ENCODE data around the gene UNC13D. TPM values are rescaled to one million over a fixed set of nuclear protein-coding genes. Genes with fewer than 3 reads are reported as not detected.

Gene UNC13D
- total and polyA plus RNA-seq, 9 of the 15 experiments (the other 6 are each of a cell fraction or from before 2014, with no cell fraction given) = 0.86 to 244 (median 69.2) TPM

DNA sequence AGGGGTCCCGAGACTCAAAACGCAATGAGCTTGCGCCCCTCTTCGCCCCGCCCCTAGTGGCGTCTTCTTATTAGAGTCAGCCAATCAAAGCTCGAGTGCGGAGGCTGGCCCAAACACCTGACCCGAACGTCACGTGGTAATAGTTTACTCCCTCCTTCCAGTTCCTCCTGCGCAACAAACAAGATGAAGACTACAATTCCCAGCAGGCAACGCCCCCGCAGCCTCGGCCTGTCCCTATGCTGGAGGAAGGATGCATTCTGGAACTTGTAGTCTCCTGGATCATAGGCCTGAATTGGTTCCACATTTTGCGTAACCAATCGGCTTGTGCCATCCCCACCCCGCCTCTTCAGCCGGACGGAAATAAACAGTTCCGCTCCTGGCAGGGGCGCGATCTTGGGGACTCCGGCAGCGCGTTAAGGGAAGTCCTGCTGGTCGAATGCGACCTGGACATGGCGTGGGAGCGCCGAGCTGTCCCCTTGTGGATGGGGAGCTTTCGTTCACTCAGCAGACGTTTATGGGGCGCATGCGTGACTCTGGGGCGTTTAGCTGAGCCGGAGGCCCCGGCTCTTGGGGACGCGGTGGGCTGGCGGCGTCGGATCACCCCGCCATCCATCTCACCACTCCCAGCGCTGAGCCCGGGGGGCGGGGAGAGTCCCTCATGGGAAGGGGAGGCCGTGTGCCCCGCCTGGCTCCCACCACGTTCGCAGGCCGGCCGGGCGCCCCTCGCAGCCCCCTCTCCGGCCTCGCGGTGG, 11.3 kb upstream of the UNC13D start, which contains the start of gene WBP2 (continued):
- TF ChIP-seq, protein P1, sequence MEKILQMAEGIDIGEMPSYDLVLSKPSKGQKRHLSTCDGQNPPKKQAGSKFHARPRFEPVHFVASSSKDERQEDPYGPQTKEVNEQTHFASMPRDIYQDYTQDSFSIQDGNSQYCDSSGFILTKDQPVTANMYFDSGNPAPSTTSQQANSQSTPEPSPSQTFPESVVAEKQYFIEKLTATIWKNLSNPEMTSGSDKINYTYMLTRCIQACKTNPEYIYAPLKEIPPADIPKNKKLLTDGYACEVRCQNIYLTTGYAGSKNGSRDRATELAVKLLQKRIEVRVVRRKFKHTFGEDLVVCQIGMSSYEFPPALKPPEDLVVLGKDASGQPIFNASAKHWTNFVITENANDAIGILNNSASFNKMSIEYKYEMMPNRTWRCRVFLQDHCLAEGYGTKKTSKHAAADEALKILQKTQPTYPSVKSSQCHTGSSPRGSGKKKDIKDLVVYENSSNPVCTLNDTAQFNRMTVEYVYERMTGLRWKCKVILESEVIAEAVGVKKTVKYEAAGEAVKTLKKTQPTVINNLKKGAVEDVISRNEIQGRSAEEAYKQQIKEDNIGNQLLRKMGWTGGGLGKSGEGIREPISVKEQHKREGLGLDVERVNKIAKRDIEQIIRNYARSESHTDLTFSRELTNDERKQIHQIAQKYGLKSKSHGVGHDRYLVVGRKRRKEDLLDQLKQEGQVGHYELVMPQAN (IDR thresholded peaks at IDR 0.05; ENCODE audit: borderline replicate concordance) = peak; percentile 73
- TF ChIP-seq DNMT1 (IDR thresholded peaks at IDR 0.05) (no peak), ZNF586 (CRISPR knock-in tag; conservative IDR thresholded peaks at IDR 0.05) (no peak), FOXM1 (IDR thresholded peaks at IDR 0.05; ENCODE audit: low read depth) (peak; percentile 29; the same call in 1 of the 2 replicates), FOXM1 (CRISPR knock-in tag; IDR thresholded peaks at IDR 0.05; ENCODE audit: low read depth) (no peak), ZNF212 (CRISPR knock-in tag; IDR thresholded peaks at IDR 0.05) (no peak), FOXJ2 (tag; IDR thresholded peaks at IDR 0.05) (peak; percentile 84), POLR3G (IDR thresholded peaks at IDR 0.05; ENCODE audit: extremely low read depth, insufficient read length, insufficient replicate concordance) (no peak), NFRKB (IDR thresholded peaks at IDR 0.05; ENCODE audit: low read depth) (peak; percentile 68; the same call in 1 of the 2 replicates), MCM5 (IDR thresholded peaks at IDR 0.05; ENCODE audit: low read depth) (no peak), MCM3 (IDR thresholded peaks at IDR 0.05) (no peak), ZNF41 (CRISPR knock-in tag; conservative IDR thresholded peaks at IDR 0.05) (no peak), EP400 (IDR thresholded peaks at IDR 0.05) (peak; percentile 88), SNRNP70 (optimal IDR thresholded peaks at IDR 0.05; ENCODE audit: low read depth, low read length) (no peak), NR2F6 (CRISPR knock-in tag; IDR thresholded peaks at IDR 0.05) (0 out of 2 replicates have a peak, but pooled peaks have one; percentile 6), U2AF1 (optimal IDR thresholded peaks at IDR 0.05; ENCODE audit: low read depth, low read length) (peak; percentile 53), PHF20 (IDR thresholded peaks at IDR 0.05; ENCODE audit: partially characterized antibody) (peak; percentile 67), KHSRP (IDR thresholded peaks at IDR 0.05) (no peak), CEBPB (tag; IDR thresholded peaks at IDR 0.05) (peak; percentile 79), MAZ (CRISPR knock-in tag; conservative IDR thresholded peaks at IDR 0.05 in 1 of 2, IDR thresholded peaks at IDR 0.05 in 1 of 2) (peak; percentile 77 to 80), MAFK (IDR thresholded peaks at IDR 0.05; ENCODE audit: low read length) (peak; percentile 35; the same call in 1 of the 2 replicates), NFYB (IDR thresholded peaks at IDR 0.05; ENCODE audit: extremely low read depth, insufficient read length) (peak; percentile 78)
- TF ChIP-seq, protein P2, sequence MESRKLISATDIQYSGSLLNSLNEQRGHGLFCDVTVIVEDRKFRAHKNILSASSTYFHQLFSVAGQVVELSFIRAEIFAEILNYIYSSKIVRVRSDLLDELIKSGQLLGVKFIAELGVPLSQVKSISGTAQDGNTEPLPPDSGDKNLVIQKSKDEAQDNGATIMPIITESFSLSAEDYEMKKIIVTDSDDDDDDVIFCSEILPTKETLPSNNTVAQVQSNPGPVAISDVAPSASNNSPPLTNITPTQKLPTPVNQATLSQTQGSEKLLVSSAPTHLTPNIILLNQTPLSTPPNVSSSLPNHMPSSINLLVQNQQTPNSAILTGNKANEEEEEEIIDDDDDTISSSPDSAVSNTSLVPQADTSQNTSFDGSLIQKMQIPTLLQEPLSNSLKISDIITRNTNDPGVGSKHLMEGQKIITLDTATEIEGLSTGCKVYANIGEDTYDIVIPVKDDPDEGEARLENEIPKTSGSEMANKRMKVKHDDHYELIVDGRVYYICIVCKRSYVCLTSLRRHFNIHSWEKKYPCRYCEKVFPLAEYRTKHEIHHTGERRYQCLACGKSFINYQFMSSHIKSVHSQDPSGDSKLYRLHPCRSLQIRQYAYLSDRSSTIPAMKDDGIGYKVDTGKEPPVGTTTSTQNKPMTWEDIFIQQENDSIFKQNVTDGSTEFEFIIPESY (CRISPR knock-in tag; IDR thresholded peaks at IDR 0.05) = peak; percentile 63; the same call in 1 of the 2 replicates
- TF ChIP-seq, protein P3, sequence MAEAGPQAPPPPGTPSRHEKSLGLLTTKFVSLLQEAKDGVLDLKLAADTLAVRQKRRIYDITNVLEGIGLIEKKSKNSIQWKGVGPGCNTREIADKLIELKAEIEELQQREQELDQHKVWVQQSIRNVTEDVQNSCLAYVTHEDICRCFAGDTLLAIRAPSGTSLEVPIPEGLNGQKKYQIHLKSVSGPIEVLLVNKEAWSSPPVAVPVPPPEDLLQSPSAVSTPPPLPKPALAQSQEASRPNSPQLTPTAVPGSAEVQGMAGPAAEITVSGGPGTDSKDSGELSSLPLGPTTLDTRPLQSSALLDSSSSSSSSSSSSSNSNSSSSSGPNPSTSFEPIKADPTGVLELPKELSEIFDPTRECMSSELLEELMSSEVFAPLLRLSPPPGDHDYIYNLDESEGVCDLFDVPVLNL (CRISPR knock-in tag; IDR thresholded peaks at IDR 0.05; ENCODE audit: low read depth) = no peak
- TF ChIP-seq, protein P4, sequence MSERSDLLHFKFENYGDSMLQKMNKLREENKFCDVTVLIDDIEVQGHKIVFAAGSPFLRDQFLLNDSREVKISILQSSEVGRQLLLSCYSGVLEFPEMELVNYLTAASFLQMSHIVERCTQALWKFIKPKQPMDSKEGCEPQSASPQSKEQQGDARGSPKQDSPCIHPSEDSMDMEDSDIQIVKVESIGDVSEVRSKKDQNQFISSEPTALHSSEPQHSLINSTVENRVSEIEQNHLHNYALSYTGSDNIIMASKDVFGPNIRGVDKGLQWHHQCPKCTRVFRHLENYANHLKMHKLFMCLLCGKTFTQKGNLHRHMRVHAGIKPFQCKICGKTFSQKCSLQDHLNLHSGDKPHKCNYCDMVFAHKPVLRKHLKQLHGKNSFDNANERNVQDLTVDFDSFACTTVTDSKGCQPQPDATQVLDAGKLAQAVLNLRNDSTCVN (CRISPR knock-in tag; IDR thresholded peaks at IDR 0.05) = no peak
